HEK293 (cell line): ENCODE results near the gene COX11.
A peak's percentile ranks its signal among the peaks of the same experiment; 100 is the strongest.

ENCODE experiments used
- CTCF ChIA-PET: fragments of 350-600 bp; formaldehyde crosslinking; extraction: SDS; loops from one replicate; lab custom pipeline; 2021; ENCODE audit warnings: antibody characterized with exemption; lab: Yijun Ruan, JAX
- POLR2A ChIA-PET: fragments of 300-600 bp; formaldehyde crosslinking; extraction: SDS; loops from one replicate; lab custom pipeline; 2020; ENCODE audit warnings: antibody characterized with exemption, inconsistent platforms; lab: Yijun Ruan, JAX
- H3K27ac ChIP-seq: fragments of 200-500 bp; sonication (Bioruptor generic); 2 replicates; pipeline ENCODE4 v1.5.1; 2014; ENCODE audit warnings: low read depth, low read length, control low read depth, inconsistent platforms; ENCODE audit errors: extremely low read depth
- H3K36me3 ChIP-seq, 2 experiments: fragments of 200-500 bp in 1 of 2; sonication (Bioruptor generic) in 1 of 2; 1 replicate in 1 of 2; 2 replicates in 1 of 2; pipeline ENCODE4 v1.5.1; 2014 to 2017; ENCODE audit warnings: inconsistent platforms in 2 of 2, low read length in 2 of 2; ENCODE audit not compliant: control insufficient read depth in 2 of 2, insufficient read depth in 1 of 2
- H3K4me1 ChIP-seq: fragments of 200-500 bp; sonication (Bioruptor generic); 2 replicates; pipeline ENCODE4 v1.5.1; 2014; ENCODE audit warnings: mild to moderate bottlenecking, low read length, inconsistent platforms; ENCODE audit not compliant: control insufficient read depth, insufficient read depth
- H3K4me3 ChIP-seq: 2 replicates; pipeline ENCODE4 v1.5.1; 2011; ENCODE audit warnings: low read depth, mild to moderate bottlenecking, control low read depth, low read length, moderate library complexity
- H3K9me3 ChIP-seq: fragments of 200-500 bp; sonication (Bioruptor generic); 2 replicates; pipeline ENCODE4 v1.5.1; 2014; ENCODE audit warnings: low read depth, low read length, inconsistent platforms; ENCODE audit not compliant: control insufficient read depth, insufficient read depth
- FEZF1 ChIP-seq: fragments of 450-650 bp; formaldehyde crosslinking; IDR thresholded peaks from 2 replicates; pipeline ENCODE4 v1.5.1; 2016; ENCODE audit warnings: missing biosample characterization, missing genetic modification characterization
- HOXA7 ChIP-seq: sonication (generic); formaldehyde crosslinking; IDR thresholded peaks from 2 replicates; pipeline ENCODE4 v1.8.1; 2022; ENCODE audit warnings: missing genetic modification reagents, borderline replicate concordance
- IKZF3 ChIP-seq: fragments of 450-650 bp; IDR thresholded peaks from 2 replicates; pipeline ENCODE4 v1.5.0; 2018; ENCODE audit warnings: missing biosample characterization, mild to moderate bottlenecking, missing genetic modification characterization, moderate library complexity
- KLF1 ChIP-seq: fragments of 450-650 bp; formaldehyde crosslinking; IDR thresholded peaks from 2 replicates; pipeline ENCODE4 v1.5.1; 2016; ENCODE audit warnings: missing biosample characterization, missing genetic modification characterization
- TCF7L2 ChIP-seq: IDR thresholded peaks from 2 replicates; pipeline ENCODE4 v1.6.1; 2011; ENCODE audit warnings: low read depth, mild to moderate bottlenecking, inconsistent platforms, low read length, moderate library complexity, borderline replicate concordance
- TRIM28 ChIP-seq: IDR thresholded peaks from 2 replicates; pipeline ENCODE4 v1.6.1; 2011; ENCODE audit warnings: low read length, control low read depth, borderline replicate concordance
- ZBTB1 ChIP-seq: fragments of 450-650 bp; formaldehyde crosslinking; IDR thresholded peaks from 2 replicates; pipeline ENCODE4 v1.5.1; 2016; ENCODE audit warnings: missing biosample characterization, missing genetic modification characterization
- ZBTB21 ChIP-seq: fragments of 450-650 bp; formaldehyde crosslinking; IDR thresholded peaks from 2 replicates; pipeline ENCODE4 v1.5.1; 2017; ENCODE audit warnings: missing biosample characterization, missing genetic modification characterization
- ZNF2 ChIP-seq: fragments of 450-650 bp; formaldehyde crosslinking; IDR thresholded peaks from 2 replicates; pipeline ENCODE4 v1.5.1; 2016; ENCODE audit warnings: missing biosample characterization, missing genetic modification characterization
- ZNF292 ChIP-seq: fragments of 450-650 bp; formaldehyde crosslinking; IDR thresholded peaks from 2 replicates; pipeline ENCODE4 v1.5.1; 2016; ENCODE audit warnings: low read depth, missing biosample characterization, missing genetic modification characterization, borderline replicate concordance
- ZNF324 ChIP-seq: fragments of 450-650 bp; formaldehyde crosslinking; IDR thresholded peaks from 2 replicates; pipeline ENCODE4 v1.5.1; 2016; ENCODE audit warnings: missing biosample characterization, missing genetic modification characterization
- ZNF350 ChIP-seq: fragments of 450-650 bp; formaldehyde crosslinking; IDR thresholded peaks from 2 replicates; pipeline ENCODE4 v1.5.0; 2017; ENCODE audit warnings: missing biosample characterization, mild to moderate bottlenecking, missing genetic modification characterization
- ZNF488 ChIP-seq: fragments of 450-650 bp; formaldehyde crosslinking; IDR thresholded peaks from 2 replicates; pipeline ENCODE4 v1.5.1; 2016; ENCODE audit warnings: missing biosample characterization, missing genetic modification characterization
- ZNF585B ChIP-seq: fragments of 450-650 bp; formaldehyde crosslinking; IDR thresholded peaks from 2 replicates; pipeline ENCODE4 v1.5.1; 2016; ENCODE audit warnings: missing biosample characterization, missing genetic modification characterization
- ZNF664 ChIP-seq: fragments of 450-650 bp; formaldehyde crosslinking; IDR thresholded peaks from 2 replicates; pipeline ENCODE4 v1.5.1; 2016; ENCODE audit warnings: missing biosample characterization, missing genetic modification characterization
- ZNF701 ChIP-seq: fragments of 450-650 bp; formaldehyde crosslinking; IDR thresholded peaks from 2 replicates; pipeline ENCODE4 v1.5.1; 2016; ENCODE audit warnings: missing biosample characterization, missing genetic modification characterization
- TF ChIP-seq, protein P1 (sequence below): fragments of 450-650 bp; formaldehyde crosslinking; IDR thresholded peaks from 2 replicates; pipeline ENCODE4 v1.5.1; 2017; ENCODE audit warnings: missing biosample characterization, missing genetic modification characterization
- TF ChIP-seq, protein P2 (sequence below): sonication (generic); formaldehyde crosslinking; IDR thresholded peaks from 2 replicates; pipeline ENCODE4 v1.8.1; 2022; ENCODE audit warnings: mild to moderate bottlenecking, moderate library complexity, missing genetic modification reagents
- TF ChIP-seq, protein P3 (sequence below): fragments of 450-650 bp; formaldehyde crosslinking; IDR thresholded peaks from 2 replicates; pipeline ENCODE4 v1.5.1; 2016; ENCODE audit warnings: missing biosample characterization, missing genetic modification characterization, borderline replicate concordance

COX11 gene

GRCh38 chr17:54979657-54980056 is 11.2 kb upstream of the COX11 start:
- peaks cover 6% of the 10 kb centered on the region for H3K4me1 ChIP-seq
- H3K36me3 ChIP-seq, result no peaks in the 10 kb centered on the region
- TF ChIP-seq TCF7L2 (peak; percentile 60; the same call in 1 of the 2 replicates), FEZF1 (tag by site-specific recombination) (0 out of 2 replicates have a peak, but pooled peaks have one; percentile 10), IKZF3 (tag by site-specific recombination) (no peak), HOXA7 (CRISPR knock-in tag) (no peak), KLF1 (tag by site-specific recombination) (no peak), ZNF664 (tag by site-specific recombination) (no peak), ZNF2 (tag by site-specific recombination) (no peak), ZNF324 (tag by site-specific recombination) (no peak), ZNF292 (tag by site-specific recombination) (no peak), ZNF488 (tag by site-specific recombination) (no peak), ZNF350 (tag by site-specific recombination) (no peak), ZNF585B (no peak), ZNF701 (tag by site-specific recombination) (no peak), ZBTB21 (tag by site-specific recombination) (no peak), TRIM28 (peak; percentile 21; the same call in 1 of the 2 replicates), ZBTB1 (no peak)
- TF ChIP-seq, protein P1, sequence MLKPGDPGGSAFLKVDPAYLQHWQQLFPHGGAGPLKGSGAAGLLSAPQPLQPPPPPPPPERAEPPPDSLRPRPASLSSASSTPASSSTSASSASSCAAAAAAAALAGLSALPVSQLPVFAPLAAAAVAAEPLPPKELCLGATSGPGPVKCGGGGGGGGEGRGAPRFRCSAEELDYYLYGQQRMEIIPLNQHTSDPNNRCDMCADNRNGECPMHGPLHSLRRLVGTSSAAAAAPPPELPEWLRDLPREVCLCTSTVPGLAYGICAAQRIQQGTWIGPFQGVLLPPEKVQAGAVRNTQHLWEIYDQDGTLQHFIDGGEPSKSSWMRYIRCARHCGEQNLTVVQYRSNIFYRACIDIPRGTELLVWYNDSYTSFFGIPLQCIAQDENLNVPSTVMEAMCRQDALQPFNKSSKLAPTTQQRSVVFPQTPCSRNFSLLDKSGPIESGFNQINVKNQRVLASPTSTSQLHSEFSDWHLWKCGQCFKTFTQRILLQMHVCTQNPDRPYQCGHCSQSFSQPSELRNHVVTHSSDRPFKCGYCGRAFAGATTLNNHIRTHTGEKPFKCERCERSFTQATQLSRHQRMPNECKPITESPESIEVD (tag by site-specific recombination), result 0 out of 2 replicates have a peak, but pooled peaks have one; percentile 7
- TF ChIP-seq, protein P2, sequence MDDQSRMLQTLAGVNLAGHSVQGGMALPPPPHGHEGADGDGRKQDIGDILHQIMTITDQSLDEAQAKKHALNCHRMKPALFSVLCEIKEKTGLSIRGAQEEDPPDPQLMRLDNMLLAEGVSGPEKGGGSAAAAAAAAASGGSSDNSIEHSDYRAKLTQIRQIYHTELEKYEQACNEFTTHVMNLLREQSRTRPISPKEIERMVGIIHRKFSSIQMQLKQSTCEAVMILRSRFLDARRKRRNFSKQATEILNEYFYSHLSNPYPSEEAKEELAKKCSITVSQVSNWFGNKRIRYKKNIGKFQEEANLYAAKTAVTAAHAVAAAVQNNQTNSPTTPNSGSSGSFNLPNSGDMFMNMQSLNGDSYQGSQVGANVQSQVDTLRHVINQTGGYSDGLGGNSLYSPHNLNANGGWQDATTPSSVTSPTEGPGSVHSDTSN (CRISPR knock-in tag), result no peak
- TF ChIP-seq, protein P3, sequence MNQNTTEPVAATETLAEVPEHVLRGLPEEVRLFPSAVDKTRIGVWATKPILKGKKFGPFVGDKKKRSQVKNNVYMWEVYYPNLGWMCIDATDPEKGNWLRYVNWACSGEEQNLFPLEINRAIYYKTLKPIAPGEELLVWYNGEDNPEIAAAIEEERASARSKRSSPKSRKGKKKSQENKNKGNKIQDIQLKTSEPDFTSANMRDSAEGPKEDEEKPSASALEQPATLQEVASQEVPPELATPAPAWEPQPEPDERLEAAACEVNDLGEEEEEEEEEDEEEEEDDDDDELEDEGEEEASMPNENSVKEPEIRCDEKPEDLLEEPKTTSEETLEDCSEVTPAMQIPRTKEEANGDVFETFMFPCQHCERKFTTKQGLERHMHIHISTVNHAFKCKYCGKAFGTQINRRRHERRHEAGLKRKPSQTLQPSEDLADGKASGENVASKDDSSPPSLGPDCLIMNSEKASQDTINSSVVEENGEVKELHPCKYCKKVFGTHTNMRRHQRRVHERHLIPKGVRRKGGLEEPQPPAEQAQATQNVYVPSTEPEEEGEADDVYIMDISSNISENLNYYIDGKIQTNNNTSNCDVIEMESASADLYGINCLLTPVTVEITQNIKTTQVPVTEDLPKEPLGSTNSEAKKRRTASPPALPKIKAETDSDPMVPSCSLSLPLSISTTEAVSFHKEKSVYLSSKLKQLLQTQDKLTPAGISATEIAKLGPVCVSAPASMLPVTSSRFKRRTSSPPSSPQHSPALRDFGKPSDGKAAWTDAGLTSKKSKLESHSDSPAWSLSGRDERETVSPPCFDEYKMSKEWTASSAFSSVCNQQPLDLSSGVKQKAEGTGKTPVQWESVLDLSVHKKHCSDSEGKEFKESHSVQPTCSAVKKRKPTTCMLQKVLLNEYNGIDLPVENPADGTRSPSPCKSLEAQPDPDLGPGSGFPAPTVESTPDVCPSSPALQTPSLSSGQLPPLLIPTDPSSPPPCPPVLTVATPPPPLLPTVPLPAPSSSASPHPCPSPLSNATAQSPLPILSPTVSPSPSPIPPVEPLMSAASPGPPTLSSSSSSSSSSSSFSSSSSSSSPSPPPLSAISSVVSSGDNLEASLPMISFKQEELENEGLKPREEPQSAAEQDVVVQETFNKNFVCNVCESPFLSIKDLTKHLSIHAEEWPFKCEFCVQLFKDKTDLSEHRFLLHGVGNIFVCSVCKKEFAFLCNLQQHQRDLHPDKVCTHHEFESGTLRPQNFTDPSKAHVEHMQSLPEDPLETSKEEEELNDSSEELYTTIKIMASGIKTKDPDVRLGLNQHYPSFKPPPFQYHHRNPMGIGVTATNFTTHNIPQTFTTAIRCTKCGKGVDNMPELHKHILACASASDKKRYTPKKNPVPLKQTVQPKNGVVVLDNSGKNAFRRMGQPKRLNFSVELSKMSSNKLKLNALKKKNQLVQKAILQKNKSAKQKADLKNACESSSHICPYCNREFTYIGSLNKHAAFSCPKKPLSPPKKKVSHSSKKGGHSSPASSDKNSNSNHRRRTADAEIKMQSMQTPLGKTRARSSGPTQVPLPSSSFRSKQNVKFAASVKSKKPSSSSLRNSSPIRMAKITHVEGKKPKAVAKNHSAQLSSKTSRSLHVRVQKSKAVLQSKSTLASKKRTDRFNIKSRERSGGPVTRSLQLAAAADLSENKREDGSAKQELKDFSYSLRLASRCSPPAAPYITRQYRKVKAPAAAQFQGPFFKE (tag by site-specific recombination), result no peak
- H3K27ac ChIP-seq, result no peak overlapping the region
- ChIA-PET CTCF (interaction anchor here (0.9 kb wide), 2 partner anchors 13 to 14 kb away, joined by 3 to 9 read pairs; no protein-coding TSS in a partner anchor), POLR2A (no interaction called here)
- H3K4me3 ChIP-seq, result no peak overlapping the region
- H3K9me3 ChIP-seq, result no peaks in the 10 kb centered on the region
